Measurements from ENCODE around the gene TMEM168.
"Not testable (repeated sequence)": the region's sequence is repeated elsewhere in the genome, so short reads cannot be mapped to it uniquely, and the experiment has no call there.

The TMEM168 gene

GRCh38 chr7:112798274-112799159, 8.3 kb upstream of the TMEM168 start:
- ChIA-PET POLR2A (no interaction called here), CTCF (interaction anchor here (0.6 kb wide), 1 partner anchor 40 kb away, joined by 4 read pairs; no protein-coding TSS in a partner anchor)
- H3K27ac ChIP-seq (ENCODE audit: extremely low read depth, low read depth, low read length) = no peak overlapping the region

GRCh38 chr7:112796552-112796951, 6.4 kb upstream of the TMEM168 start:
- H3K9me3 ChIP-seq (ENCODE audit: control insufficient read depth, insufficient read depth, low read depth, low read length); CTCF ChIA-PET; POLR2A ChIA-PET; H3K4me1 ChIP-seq (ENCODE audit: control insufficient read depth, insufficient read depth, low read length); H3K4me3 ChIP-seq (ENCODE audit: low read depth, low read length); H3K36me3 ChIP-seq (ENCODE audit: control insufficient read depth in 2 of 2, insufficient read depth in 1 of 2, low read length in 2 of 2); H3K27ac ChIP-seq (ENCODE audit: extremely low read depth, low read depth, low read length): not testable (repeated sequence)

More at GRCh38 chr7:112798274-112799159, 8.3 kb upstream of the TMEM168 start:
- H3K9me3 ChIP-seq (ENCODE audit: control insufficient read depth, insufficient read depth, low read depth, low read length) = no peaks in the 10 kb centered on the region
- no peaks in the 10 kb centered on the region for H3K4me1 ChIP-seq (ENCODE audit: control insufficient read depth, insufficient read depth, low read length)
- TF ChIP-seq OSR2 (tag by site-specific recombination; IDR thresholded peaks at IDR 0.05) (no peak), ZNF266 (tag by site-specific recombination; IDR thresholded peaks at IDR 0.05; ENCODE audit: low read depth) (no peak), PATZ1 (tag by site-specific recombination; IDR thresholded peaks at IDR 0.05) (no peak), ZNF211 (tag by site-specific recombination; IDR thresholded peaks at IDR 0.05; ENCODE audit: low read depth) (no peak), ZNF837 (tag by site-specific recombination; IDR thresholded peaks at IDR 0.05) (no peak), ZNF37A (tag by site-specific recombination; IDR thresholded peaks at IDR 0.05) (no peak), ZNF660 (tag by site-specific recombination; IDR thresholded peaks at IDR 0.05) (no peak), ZNF10 (tag by site-specific recombination; IDR thresholded peaks at IDR 0.05) (no peak), BCL6B (tag by site-specific recombination; IDR thresholded peaks at IDR 0.05) (no peak), AEBP2 (tag by site-specific recombination; IDR thresholded peaks at IDR 0.05; ENCODE audit: borderline replicate concordance) (no peak), ZFP41 (tag by site-specific recombination; IDR thresholded peaks at IDR 0.05; ENCODE audit: borderline replicate concordance) (no peak), ZNF354C (tag by site-specific recombination; IDR thresholded peaks at IDR 0.05; ENCODE audit: borderline replicate concordance, low read depth) (no peak), IKZF3 (tag by site-specific recombination; IDR thresholded peaks at IDR 0.05) (no peak), ZNF624 (tag by site-specific recombination; IDR thresholded peaks at IDR 0.05) (no peak), ZBTB20 (tag by site-specific recombination; IDR thresholded peaks at IDR 0.05) (no peak), ZNF274 (IDR thresholded peaks at IDR 0.05; ENCODE audit: low read length) (no peak), ZNF274 (tag by site-specific recombination; IDR thresholded peaks at IDR 0.05; ENCODE audit: borderline replicate concordance) (no peak), GLIS2 (tag by site-specific recombination; IDR thresholded peaks at IDR 0.05) (no peak)
- TF ChIP-seq, protein P1, sequence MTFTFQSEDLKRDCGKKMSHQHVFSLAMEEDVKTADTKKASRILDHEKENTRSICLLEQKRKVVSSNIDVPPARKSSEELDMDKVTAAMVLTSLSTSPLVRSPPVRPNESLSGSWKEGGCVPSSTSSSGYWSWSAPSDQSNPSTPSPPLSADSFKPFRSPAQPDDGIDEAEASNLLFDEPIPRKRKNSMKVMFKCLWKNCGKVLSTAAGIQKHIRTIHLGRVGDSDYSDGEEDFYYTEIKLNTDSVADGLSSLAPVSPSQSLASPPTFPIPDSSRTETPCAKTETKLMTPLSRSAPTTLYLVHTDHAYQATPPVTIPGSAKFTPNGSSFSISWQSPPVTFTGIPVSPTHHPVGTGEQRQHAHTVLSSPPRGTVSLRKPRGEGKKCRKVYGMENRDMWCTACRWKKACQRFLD (tag by site-specific recombination; IDR thresholded peaks at IDR 0.05) = no peak
- H3K4me3 ChIP-seq (ENCODE audit: low read depth, low read length) = no peak overlapping the region
- H3K36me3 ChIP-seq (ENCODE audit: control insufficient read depth in 2 of 2, insufficient read depth in 1 of 2, low read length in 2 of 2) = no peaks in the 10 kb centered on the region
